Left forelimb (tissue), 1 donor: ENCODE results near the gene PACSIN2.

Source experiments
- DNase-seq: peaks from one replicate; pipeline ENCODE4 v3.0.0-alpha.2; 2018; ENCODE audit warnings: low spot score

PACSIN2 gene

GRCh38 chr22:42906605-42907348 is 108.2 kb downstream of the PACSIN2 start:
- no peak for DNase-seq

GRCh38 chr22:42905702-42906183 is 109.2 kb downstream of the PACSIN2 start:
- no peak for DNase-seq

- DNase-seq: no peak
Measured at GRCh38 chr22:42905217-42905616, 109.7 kb downstream of the PACSIN2 start.

GRCh38 chr22:42904050-42904449 is 110.9 kb downstream of the PACSIN2 start:
- DNase-seq: no peak

GRCh38 chr22:42902875-42903510 is 112.0 kb downstream of the PACSIN2 start:
- DNase-seq: no peak

- DNase-seq: no peak
Measured at GRCh38 chr22:42901790-42902508, 113.0 kb downstream of the PACSIN2 start.

GRCh38 chr22:42897960-42898359 is 117.0 kb downstream of the PACSIN2 start:
- no peak for DNase-seq

- DNase-seq: no peak
Measured at GRCh38 chr22:42895541-42895981, 119.4 kb downstream of the PACSIN2 start.

- no peak for DNase-seq
Measured at GRCh38 chr22:42895087-42895486, 119.9 kb downstream of the PACSIN2 start.

GRCh38 chr22:42893371-42894150 is 121.4 kb downstream of the PACSIN2 start:
- DNase-seq: no peak

GRCh38 chr22:42892571-42893316 is 122.2 kb downstream of the PACSIN2 start:
- no peak for DNase-seq

- no peak for DNase-seq
Measured at GRCh38 chr22:42892156-42892555, 122.8 kb downstream of the PACSIN2 start.

- DNase-seq: no peak
Measured at GRCh38 chr22:42891696-42892095, 123.3 kb downstream of the PACSIN2 start.

GRCh38 chr22:42891008-42891407 is 123.9 kb downstream of the PACSIN2 start:
- no peak for DNase-seq

GRCh38 chr22:42889304-42889703 is 125.6 kb downstream of the PACSIN2 start:
- no peak for DNase-seq

GRCh38 chr22:42887523-42888507 is 127.1 kb downstream of the PACSIN2 start:
- DNase-seq: no peak

GRCh38 chr22:42887120-42887519 is 127.8 kb downstream of the PACSIN2 start:
- DNase-seq: no peak

GRCh38 chr22:42885446-42885845 is 129.5 kb downstream of the PACSIN2 start:
- no peak for DNase-seq

GRCh38 chr22:42884616-42885375 is 130.2 kb downstream of the PACSIN2 start:
- no peak for DNase-seq
